Testis (tissue), 2 donors: ENCODE measurements around the gene USP48.

Source experiments
- POLR2A ChIP-seq: fragments of 450-650 bp; IDR thresholded peaks from one replicate; pipeline ENCODE4 v1.6.1; 2017; ENCODE audit warnings: antibody characterized with exemption, mild to moderate bottlenecking, moderate library complexity
- TF ChIP-seq, protein P1 (sequence below), 3 experiments: fragments of 450-650 bp in 2 of 3; fragments of 200-600 bp in 1 of 3; sonication (generic) in 1 of 3; IDR thresholded peaks; one replicate each; pipeline ENCODE4 v1.5.1; 2016 to 2019; ENCODE audit warnings: antibody characterized with exemption in 3 of 3, mild to moderate bottlenecking in 2 of 3, moderate library complexity in 1 of 3

DNA sequence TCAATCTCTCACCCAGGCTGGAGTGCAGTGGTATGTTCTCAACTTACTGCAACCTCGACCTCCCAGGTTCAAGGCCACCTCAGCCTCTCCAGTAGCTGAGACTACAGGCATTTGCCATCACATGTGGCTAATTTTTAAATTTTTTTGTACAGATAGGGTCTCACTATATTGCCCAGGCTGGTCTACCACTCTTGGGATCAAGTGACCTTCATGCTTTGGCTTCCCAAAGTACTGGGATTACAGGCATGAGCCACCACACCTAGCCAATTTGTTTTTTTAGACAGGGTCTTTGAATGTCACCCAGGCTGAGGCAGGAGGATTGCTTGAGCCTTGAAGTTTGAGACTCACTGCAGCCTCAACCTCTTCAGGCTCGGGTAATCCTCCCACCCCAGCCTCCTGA is 10.2 kb upstream of the USP48 start:
- TF ChIP-seq, protein P1, sequence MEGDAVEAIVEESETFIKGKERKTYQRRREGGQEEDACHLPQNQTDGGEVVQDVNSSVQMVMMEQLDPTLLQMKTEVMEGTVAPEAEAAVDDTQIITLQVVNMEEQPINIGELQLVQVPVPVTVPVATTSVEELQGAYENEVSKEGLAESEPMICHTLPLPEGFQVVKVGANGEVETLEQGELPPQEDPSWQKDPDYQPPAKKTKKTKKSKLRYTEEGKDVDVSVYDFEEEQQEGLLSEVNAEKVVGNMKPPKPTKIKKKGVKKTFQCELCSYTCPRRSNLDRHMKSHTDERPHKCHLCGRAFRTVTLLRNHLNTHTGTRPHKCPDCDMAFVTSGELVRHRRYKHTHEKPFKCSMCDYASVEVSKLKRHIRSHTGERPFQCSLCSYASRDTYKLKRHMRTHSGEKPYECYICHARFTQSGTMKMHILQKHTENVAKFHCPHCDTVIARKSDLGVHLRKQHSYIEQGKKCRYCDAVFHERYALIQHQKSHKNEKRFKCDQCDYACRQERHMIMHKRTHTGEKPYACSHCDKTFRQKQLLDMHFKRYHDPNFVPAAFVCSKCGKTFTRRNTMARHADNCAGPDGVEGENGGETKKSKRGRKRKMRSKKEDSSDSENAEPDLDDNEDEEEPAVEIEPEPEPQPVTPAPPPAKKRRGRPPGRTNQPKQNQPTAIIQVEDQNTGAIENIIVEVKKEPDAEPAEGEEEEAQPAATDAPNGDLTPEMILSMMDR (IDR thresholded peaks at IDR 0.05), result no peak
- TF ChIP-seq POLR2A, result no peak
